ENCODE results near the gene P2RX6. TPM values are rescaled to one million over a fixed set of nuclear protein-coding genes. Genes with fewer than 3 reads are reported as not detected.

The P2RX6 gene
- total and polyA plus RNA-seq, 9 of the 15 experiments (the other 6 are each of a cell fraction or from before 2014, with no cell fraction given): 0.01 to 3.9 (median 1.5) TPM; not detected in 1

GRCh38 chr22:20980938-20981722, 33.8 kb upstream of the P2RX6 start:
- no peak for ATAC-seq
- peak overlapping the region; percentile 86 for H3K27ac ChIP-seq (ENCODE audit: extremely low read depth, low read depth, low read length)
- H3K36me3 ChIP-seq (ENCODE audit: control insufficient read depth, insufficient read depth, low read length): peaks cover 29% of the 10 kb centered on the region
- peaks cover 19 to 56% of the 10 kb centered on the region in 2 experiments for H3K4me1 ChIP-seq (replicated peaks in 1 of 2; ENCODE audit: control insufficient read depth in 2 of 2, insufficient read depth in 2 of 2, low read length in 2 of 2)
- FAIRE-seq: no peak
- H3K27me3 ChIP-seq (ENCODE audit: control insufficient read depth in 2 of 2, insufficient read depth in 2 of 2, low read length in 2 of 2): peaks cover 5 to 18% of the 10 kb centered on the region in 2 experiments; a peak in 4 of 5 replicates
- peak overlapping the region; percentile 54 for H3K4me3 ChIP-seq
- in situ Hi-C loops (cut with MboI): no loop called here
- POLR2A ChIA-PET: interaction anchor here (0.6 to 64.4 kb wide), 16 partner anchors 11 to 910 kb away, joined by 3 to 1556 read pairs (median 4); partner anchors contain the start of genes AIFM3, CRKL and THAP7
- H3K9me3 ChIP-seq (replicated peaks; ENCODE audit: control insufficient read depth, insufficient read depth, low read depth, low read length): peaks cover 11% of the 10 kb centered on the region
- peaks cover 13% of the 10 kb centered on the region for H3K9me1 ChIP-seq (ENCODE audit: control insufficient read depth, insufficient read depth, low read length)
- BruUV-seq (replicated peaks): no TSS peak
- 58% methylated on average over 10 of the region's 10 CpGs for WGBS (ENCODE audit: insufficient coverage, low coverage, missing lambda C conversion rate)
- peak overlapping the region; percentile 85 to 97 for H3K9ac ChIP-seq (ENCODE audit: insufficient read depth in 1 of 2, low read depth in 2 of 2, low read length in 2 of 2)
- peaks cover 23% of the 10 kb centered on the region for H3K79me2 ChIP-seq (ENCODE audit: control insufficient read depth, insufficient read depth, low read length)
- H3K4me2 ChIP-seq (ENCODE audit: insufficient read depth, low read length): peak overlapping the region; percentile 92
- CTCF ChIA-PET (ENCODE audit: low intra/inter-chr PET ratio): interaction anchor here (1.7 kb wide), 1 partner anchor 121 kb away, joined by 6 read pairs; no protein-coding TSS in a partner anchor
- peak overlapping the region; percentile 99 for H2AFZ ChIP-seq (ENCODE audit: low read depth, low read length)
- no peaks in the 10 kb centered on the region for H4K20me1 ChIP-seq (replicated peaks; ENCODE audit: control insufficient read depth, insufficient read depth, low read length)
- DNase-seq (ENCODE audit: extremely low read depth in 1 of 4, low spot score in 3 of 4): peak in 1 of 4 experiments; percentile 59
- intact Hi-C loops (cut with micrococcal nuclease): loop anchor here (5.0 kb wide), 2 partner anchors 49 to 204 kb away; no protein-coding TSS in a partner anchor
- TF ChIP-seq RNF2 (IDR thresholded peaks at IDR 0.05): no peak
- no peak for TF ChIP-seq SAFB2 (IDR thresholded peaks at IDR 0.05; ENCODE audit: borderline replicate concordance, low read depth, low read length, severe bottlenecking)
- TF ChIP-seq KLF10 (CRISPR knock-in tag; IDR thresholded peaks at IDR 0.05): no peak
- TF ChIP-seq E2F3 (CRISPR knock-in tag; IDR thresholded peaks at IDR 0.05): no peak; the same call in 1 of the 2 replicates
- no peak for TF ChIP-seq ZBTB33 (CRISPR knock-in tag; IDR thresholded peaks at IDR 0.05)
- TF ChIP-seq PHF8 (IDR thresholded peaks at IDR 0.05; ENCODE audit: borderline replicate concordance, low read length): no peak
- 0 out of 2 replicates have a peak, but pooled peaks have one; percentile 57 for TF ChIP-seq HIVEP1 (CRISPR knock-in tag; IDR thresholded peaks at IDR 0.05)
- TF ChIP-seq XRCC5 (IDR thresholded peaks at IDR 0.05; ENCODE audit: low read depth, low read length): no peak
- TF ChIP-seq MTF1 (CRISPR knock-in tag; IDR thresholded peaks at IDR 0.05; ENCODE audit: borderline replicate concordance): peak; percentile 10; the same call in 1 of the 2 replicates
- no peak for TF ChIP-seq ZNF23 (CRISPR knock-in tag; IDR thresholded peaks at IDR 0.05)
- no peak for TF ChIP-seq SETDB1 (IDR thresholded peaks at IDR 0.05; ENCODE audit: low read length)
- TF ChIP-seq CREB3 (tag; conservative IDR thresholded peaks at IDR 0.05; ENCODE audit: low read depth): no peak
- no peak for TF ChIP-seq ZFX (CRISPR knock-in tag; IDR thresholded peaks at IDR 0.05)
- TF ChIP-seq WHSC1 (IDR thresholded peaks at IDR 0.05; ENCODE audit: low read length): no peak
- TF ChIP-seq IRF9 (tag; IDR thresholded peaks at IDR 0.05): no peak
- TF ChIP-seq RCOR1 (IDR thresholded peaks at IDR 0.05; ENCODE audit: borderline replicate concordance in 1 of 2, low read depth in 2 of 2, low read length in 2 of 2): peak in 1 of 2 experiments; percentile 5; a peak in 1 of 4 replicates
- no peak for TF ChIP-seq ZNF197 (CRISPR knock-in tag; IDR thresholded peaks at IDR 0.05; ENCODE audit: low read depth)

All from K562 (cell line).